GM12873 (cell line): Measurements from ENCODE around the gene ZNF70.

Experiments used
- TF ChIP-seq, protein P1 (sequence below): IDR thresholded peaks from 2 replicates; pipeline ENCODE4 v1.5.1; 2012; ENCODE audit warnings: low read depth, mild to moderate bottlenecking, moderate library complexity, low read length, control low read depth; ENCODE audit not compliant: insufficient read depth; ENCODE audit errors: missing control alignments

Gene ZNF70

DNA sequence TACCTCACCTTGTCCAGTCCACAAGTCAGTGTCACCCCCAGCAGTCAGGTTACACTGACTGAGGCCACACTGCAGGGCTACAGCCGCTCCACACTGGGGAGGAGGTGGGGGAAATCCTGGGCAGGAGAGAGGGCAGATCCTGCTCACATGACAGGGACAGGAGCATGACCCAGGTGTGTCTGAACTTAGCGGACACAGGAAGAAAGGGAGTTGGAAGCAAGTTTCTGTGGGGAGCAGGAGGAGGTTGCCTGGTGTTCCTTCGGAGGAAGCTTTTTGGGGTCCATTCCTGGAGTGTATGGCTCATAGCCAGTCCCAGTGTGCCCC is 27.6 kb upstream of the ZNF70 start:
- TF ChIP-seq, protein P1, sequence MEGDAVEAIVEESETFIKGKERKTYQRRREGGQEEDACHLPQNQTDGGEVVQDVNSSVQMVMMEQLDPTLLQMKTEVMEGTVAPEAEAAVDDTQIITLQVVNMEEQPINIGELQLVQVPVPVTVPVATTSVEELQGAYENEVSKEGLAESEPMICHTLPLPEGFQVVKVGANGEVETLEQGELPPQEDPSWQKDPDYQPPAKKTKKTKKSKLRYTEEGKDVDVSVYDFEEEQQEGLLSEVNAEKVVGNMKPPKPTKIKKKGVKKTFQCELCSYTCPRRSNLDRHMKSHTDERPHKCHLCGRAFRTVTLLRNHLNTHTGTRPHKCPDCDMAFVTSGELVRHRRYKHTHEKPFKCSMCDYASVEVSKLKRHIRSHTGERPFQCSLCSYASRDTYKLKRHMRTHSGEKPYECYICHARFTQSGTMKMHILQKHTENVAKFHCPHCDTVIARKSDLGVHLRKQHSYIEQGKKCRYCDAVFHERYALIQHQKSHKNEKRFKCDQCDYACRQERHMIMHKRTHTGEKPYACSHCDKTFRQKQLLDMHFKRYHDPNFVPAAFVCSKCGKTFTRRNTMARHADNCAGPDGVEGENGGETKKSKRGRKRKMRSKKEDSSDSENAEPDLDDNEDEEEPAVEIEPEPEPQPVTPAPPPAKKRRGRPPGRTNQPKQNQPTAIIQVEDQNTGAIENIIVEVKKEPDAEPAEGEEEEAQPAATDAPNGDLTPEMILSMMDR, result no peak

DNA sequence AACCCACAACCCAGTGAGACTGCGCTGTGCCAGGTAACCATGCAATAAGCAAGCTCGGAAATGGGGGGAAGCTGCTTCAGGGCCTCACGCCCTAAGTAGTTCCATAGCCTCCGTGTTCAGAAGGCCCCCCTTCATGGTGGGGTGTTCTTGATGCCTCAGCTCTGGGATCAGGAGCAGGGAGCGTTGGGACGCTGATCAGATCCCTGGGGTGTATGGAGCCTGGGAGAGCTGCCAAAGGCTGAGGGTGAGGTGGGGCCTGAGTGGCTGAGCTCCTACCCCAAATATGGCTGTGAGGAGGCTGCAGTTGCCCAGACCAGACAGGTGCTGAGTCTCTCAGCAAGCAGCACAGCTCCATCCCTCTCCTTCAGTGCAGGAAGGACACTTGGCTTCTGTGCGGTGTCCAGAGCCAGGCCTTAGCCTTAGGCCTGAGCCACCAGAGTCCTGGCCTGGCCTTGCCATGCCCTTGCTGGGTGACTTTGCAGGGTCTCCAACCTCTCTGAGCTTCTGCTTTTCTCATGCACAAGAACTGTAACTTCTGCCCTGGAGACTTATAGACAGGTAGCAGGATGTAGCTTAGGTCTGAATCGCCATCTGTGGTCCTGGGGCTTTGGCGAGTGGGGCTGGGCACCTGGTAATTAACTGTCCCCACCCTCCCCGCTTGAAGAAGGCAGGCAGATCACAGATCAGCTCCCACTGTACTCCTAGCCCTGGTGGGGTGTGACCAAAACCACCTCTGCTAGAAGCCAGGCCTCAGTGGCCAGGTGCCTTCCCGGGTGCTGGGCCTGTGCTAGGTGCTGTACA is 27.1 kb upstream of the ZNF70 start:
- TF ChIP-seq, protein P1, result no peak

DNA sequence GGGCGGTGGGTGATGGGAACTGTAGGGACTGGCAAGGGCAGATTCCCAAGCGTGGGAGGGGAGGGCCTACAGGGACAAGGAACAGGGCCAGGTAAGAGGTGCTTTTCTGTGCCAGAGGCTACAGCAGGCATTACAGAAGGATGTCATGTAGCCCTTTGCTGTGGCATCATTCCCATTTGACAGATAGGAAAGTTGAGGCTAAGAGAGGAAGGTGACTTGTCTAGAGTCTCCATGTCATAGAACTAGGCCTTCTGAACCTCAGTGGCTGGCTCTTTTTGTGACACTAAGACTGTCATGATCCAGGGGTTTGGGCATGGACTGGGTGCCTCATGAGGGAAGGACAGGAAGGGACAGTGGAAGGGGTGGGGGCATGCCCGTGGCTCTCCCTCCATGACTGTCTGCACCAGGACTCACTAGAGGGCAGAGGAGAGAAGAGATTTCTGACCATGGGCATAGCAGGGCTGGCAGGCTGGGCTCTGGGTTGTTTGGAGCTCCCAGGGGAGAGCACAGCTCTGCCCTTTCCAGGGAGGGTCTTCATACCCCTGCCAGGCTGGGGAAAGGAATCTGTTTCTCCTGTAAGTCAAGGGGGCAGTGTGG is 25.0 kb upstream of the ZNF70 start:
- TF ChIP-seq, protein P1, result no peak

DNA sequence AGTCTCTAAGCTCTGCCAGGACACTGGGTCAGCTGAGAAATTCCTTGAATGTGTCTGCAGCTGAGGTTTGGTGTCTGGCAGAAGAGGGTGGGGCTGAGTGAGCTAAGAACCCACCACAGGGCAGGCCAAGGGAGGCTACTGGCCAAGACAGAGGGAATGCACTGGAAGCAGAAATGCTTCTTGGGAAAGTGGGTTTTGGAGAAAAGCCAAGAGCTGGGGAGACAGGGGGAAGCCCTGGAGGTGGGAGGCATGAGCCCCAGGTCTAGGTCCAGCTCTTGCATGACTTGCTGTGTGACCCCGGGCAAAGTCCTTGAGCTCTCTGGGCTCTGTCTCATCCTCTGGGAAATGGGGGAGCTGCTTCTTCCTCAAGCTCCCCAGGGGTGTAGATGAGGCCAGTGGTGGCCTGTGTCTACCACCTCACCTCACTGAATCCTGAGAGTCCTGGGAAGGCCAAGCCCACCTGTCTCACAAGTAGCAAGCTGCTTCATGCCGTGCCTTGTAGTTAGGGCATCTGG is 24.1 kb upstream of the ZNF70 start:
- TF ChIP-seq, protein P1, result no peak

DNA sequence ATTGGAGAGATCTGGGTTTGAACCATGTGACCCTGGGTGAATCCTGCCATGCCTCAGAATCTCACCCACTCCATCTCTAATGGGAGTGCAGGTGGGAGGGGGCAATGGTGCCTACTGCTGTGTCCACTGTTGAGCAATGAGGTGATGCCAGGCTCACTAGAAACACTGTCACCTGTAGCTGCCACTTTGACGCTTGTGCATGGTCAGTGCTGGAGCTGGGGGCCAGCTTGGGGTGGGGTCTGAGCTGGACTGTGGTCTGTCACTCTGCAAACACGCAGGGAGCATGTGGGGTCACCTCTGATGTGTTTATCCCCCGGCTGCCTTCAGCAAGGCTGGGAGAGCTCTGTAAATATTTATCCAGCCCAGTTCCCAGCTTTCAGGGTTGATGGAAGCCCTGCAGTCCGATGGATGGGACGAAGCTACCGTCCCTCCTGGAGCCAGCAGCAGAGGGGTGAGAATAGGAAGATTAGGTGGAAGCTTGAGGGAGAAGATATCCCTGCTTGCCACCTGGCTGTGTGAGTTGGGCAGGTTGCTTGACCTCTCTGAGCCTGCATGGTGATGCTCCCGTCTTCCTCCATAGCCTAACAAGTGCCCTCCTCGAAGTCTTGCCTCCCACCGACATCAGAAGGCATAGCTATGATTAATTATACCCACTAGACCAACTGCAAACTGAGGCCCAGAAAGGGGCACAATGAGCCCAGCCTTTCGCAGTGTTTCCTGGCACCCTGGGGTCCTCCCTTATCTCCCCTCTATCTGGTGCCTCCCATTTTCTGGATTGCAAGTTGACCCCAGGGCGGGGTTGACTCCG is 23.4 kb upstream of the ZNF70 start:
- TF ChIP-seq, protein P1, result no peak

DNA sequence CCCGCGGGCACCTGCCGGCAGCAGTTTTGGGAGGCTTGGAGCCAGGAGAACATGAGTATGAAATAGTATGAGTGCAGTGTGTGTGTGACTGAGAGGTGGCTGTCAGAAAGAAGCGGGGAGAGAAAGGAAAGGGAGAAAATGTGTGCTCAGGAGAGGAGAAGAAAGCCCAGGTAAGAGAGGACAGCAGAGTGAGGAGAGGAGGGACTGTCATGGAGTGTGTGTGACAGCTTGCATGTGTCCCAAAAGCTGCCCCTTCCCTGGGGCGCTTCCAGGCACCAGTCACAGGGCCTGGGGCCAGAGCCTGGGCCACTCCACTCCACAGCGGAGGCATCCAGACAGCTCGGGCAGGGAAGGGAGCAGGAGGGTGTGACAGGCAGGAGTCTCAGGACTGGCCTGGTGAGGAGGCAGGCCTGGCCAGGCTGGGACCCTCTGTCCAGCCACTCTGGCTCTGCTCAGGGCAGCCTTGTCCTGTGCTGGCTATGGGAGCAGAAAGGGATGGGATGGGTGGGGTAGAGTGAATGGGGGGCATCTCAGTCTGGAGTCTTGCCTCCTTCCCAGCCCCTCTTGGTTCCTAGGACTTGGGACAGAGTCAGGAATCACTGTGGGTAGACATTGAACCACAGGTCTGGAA is 22.7 kb upstream of the ZNF70 start:
- TF ChIP-seq, protein P1, result no peak
